GM18505 (cell line): Measurements from ENCODE around the gene PRKAR1B.

Experiments used
- ATAC-seq: cut with Tn5 transposase; IDR thresholded peaks from one replicate; pipeline ENCODE4 v1.9.1; 2021; ENCODE audit not compliant: unreplicated experiment
- POLR2A ChIP-seq: IDR thresholded peaks from 4 replicates; pipeline ENCODE4 v1.6.1; 2011; ENCODE audit warnings: borderline replicate concordance; ENCODE audit not compliant: insufficient read depth, insufficient read length; ENCODE audit errors: extremely low read depth

PRKAR1B gene

DNA sequence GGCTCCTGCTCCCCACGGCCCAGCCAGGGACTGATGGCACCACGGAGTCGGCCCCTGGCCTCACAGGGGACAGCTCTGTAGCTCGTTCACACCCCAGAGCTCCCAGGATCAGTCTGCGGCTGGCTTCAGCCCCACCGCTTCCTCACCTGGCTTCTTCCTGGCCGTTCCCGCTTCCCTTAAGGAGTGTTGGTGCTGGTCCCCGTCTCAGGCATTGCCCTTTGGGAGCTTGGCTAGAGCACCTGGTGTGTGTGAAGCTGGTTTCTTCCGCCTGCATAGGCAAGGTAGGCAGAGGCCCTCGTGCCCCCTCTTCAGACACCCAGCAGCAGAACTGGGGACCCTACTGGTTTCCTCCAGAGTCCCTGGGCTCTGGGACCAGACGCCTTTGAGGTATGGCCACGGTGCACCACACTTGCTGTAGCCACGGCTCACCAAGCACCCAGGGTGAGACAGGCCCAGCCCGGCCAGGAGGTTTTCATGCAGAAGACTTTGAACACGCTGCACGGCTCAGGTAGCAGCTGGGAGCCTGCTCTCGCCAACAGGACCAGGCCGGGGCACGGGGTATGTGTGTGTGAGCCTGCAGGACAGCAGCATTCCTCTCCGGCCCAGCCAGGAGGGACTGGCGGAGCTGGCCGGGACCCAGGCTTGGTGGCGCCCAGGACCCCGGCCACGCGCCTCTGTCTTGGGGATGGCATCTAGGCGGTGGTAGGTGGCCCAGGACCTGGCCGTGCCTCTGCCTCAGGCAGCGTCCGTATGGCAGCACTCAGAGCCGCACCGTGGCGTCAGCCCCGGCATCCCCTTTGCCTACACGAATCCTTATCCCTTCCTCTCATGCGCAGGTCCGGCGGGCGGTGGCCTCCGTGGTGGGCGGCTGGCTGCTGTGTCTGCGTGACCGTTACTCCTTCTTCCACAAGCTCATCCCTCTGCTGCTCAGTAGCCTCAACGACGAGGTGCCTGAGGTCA lies 13.2 kb upstream of the PRKAR1B start:
- ATAC-seq, result no peak

DNA sequence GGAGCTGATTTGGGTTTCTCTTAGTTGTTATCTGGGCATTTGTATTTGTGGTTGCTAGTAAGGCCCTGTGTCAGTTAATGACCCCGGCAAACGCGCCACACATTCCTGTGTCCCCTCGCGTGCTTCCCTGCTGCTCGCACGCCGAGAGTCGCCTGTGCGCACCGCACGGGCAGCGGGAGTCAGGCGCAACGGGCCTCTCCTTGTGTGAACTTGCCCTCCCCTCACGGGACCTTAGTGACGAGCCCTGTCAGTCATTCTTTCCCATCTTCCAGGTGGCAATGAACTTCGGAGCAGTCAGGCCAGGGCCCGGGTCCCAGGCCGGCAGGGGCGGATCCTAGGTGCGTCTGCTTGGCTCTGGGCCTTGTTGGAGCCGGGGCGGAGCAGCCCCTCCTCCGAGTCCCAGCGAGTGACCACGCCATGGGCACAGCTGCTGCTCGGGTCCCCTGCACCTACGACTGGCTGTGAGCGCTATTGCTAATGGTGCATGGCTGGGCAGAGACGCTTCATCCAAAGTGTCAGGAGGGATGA lies 12.4 kb upstream of the PRKAR1B start:
- no peak for TF ChIP-seq POLR2A

More for the DNA sequence above, 13.2 kb upstream of the PRKAR1B start:
- no peak for TF ChIP-seq POLR2A

DNA sequence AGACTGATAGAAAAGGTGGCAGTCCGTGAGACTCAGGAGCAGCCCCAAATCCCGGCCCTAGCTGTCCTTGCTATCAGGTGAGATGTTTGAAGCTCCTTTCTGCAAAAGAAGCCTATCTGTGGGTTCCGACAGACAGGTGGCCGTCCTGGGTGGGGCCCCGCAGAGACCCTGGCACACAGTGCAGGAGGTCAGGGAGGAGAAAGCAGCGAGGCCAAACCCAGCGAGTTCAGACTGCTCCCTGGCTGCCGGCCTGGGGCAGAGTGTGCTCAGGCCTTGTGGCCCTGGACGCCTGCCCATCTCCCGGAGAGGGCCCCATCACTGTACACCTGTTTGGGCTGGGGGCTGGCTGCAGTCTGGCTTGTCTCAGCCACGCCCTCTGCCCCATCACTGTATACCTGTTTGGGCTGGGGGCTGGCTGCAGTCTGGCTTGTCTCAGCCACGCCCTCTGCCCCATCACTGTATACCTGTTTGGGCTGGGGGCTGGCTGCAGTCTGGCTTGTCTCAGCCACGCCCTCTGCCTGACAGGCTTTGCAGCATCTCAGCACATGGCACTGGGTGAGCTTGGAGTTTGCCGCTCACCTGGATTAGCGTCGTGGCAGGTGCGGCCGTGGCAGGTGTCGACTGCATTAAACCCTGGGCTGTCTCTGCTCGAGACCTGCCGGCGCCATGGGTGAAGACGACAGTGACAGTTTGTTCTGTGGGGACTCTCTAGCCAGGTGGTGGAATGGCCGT lies 11.8 kb upstream of the PRKAR1B start:
- TF ChIP-seq POLR2A, result no peak
- ATAC-seq, result no peak

More for the DNA sequence above, 12.4 kb upstream of the PRKAR1B start:
- ATAC-seq, result no peak

DNA sequence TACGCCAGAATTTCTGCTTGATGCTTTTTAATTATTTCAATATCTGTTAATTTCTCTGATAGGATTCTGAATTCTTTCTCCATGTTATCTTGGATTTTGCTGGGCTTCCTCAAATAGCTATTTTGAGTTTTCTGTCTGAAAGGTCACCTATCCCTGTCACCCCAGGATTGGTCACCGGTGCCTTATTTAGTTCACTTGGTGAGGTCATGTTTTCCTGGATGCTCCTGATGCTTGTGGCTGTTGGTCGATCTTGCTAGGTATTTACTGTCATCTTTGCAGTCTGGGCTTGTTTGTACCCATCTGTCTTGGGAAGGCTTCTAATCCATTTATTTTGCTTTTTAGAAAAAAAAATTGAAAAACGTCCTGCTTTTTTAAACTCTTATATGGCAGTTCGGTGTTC lies 11.2 kb upstream of the PRKAR1B start:
- no peak for ATAC-seq
- TF ChIP-seq POLR2A, result no peak

- no peak for ATAC-seq
These were observed 7.7 kb upstream of the PRKAR1B start for GRCh38 chr7:734808-735207.

GRCh38 chr7:734214-734613 lies 7.1 kb upstream of the PRKAR1B start:
- no peak for ATAC-seq
- TF ChIP-seq POLR2A, result no peak

More at GRCh38 chr7:734808-735207, 7.7 kb upstream of the PRKAR1B start:
- no peak for TF ChIP-seq POLR2A

DNA sequence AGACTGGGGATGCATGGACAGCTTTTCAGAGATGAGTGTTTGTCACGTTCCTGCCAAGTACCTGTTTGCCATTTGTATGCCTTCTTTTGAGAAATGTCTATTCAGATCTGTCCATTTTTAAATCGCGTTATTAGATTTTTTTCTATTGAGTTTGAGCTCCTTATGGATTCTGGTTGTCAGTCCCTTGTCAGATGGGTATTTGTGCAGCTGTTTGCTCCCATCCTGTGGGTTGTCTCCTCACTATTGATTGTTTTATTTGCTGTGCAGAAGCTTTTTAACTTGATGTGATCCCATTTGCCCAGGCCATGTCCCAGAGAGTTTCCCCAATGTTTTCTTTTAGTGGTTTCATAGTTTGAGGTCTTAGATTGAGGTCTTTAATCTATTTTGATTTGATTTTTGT lies 5.5 kb upstream of the PRKAR1B start:
- no peak for TF ChIP-seq POLR2A
- no peak for ATAC-seq

GRCh38 chr7:732094-732541 lies 5.0 kb upstream of the PRKAR1B start:
- ATAC-seq, result no peak
- TF ChIP-seq POLR2A, result no peak

- TF ChIP-seq POLR2A, result no peak
These were observed 4.5 kb upstream of the PRKAR1B start for GRCh38 chr7:731440-732085.

GRCh38 chr7:730501-731439 lies 3.7 kb upstream of the PRKAR1B start:
- no peak for TF ChIP-seq POLR2A
- ATAC-seq, result no peak

More at GRCh38 chr7:731440-732085, 4.5 kb upstream of the PRKAR1B start:
- no peak for ATAC-seq

DNA sequence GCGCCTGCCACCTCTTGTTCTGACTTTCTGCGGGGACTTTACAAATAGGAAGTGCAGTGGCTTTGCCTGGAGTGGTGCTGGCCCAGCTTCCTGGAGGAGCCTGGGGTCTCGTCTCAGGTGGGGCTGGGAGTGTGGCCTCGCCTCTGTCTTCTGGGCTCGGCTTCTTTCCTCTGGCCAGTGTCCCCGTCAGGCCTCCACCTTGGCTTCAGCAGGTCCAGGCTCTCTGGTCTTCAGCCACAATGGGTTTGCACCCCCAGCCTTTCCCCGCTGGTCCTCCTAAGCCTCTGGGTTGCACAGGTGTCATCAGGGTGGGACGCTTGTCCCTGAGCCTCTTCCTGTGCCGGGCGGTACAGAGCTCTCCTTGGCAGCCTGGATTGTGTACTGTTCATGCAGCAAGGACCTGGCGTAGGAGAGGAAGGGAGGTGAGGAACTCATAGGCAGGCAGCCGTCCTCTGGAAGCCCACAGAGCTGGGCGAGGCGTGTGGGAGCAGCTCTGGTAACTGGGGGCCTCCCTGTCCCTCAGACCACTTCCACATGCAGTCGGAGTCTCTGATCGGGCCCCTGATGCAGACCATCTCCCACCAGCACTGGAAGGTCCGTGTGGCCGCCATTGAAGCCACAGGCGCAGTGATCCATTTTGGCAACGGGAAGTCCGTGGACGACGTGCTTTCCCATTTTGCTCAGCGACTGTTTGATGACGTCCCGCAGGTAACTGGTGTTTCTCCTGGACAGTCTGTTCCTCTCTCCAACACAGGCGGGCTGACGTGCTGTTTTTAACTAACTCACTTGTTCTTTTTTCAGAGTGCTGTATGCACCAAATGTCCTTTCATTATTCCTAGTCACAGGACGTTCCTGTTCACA lies 2.3 kb upstream of the PRKAR1B start:
- no peak for TF ChIP-seq POLR2A
- ATAC-seq, result no peak
